GM21381 (cell line): ENCODE measurements around the gene SPC24.
"Not testable (repeated sequence)": the region's sequence is repeated elsewhere in the genome, so short reads cannot be mapped to it uniquely, and the experiment has no call there.

Source experiments
- ATAC-seq: cut with Tn5 transposase; IDR thresholded peaks from one replicate; pipeline ENCODE4 v1.9.1; 2021; ENCODE audit warnings: mild to moderate bottlenecking, moderate library complexity; ENCODE audit not compliant: unreplicated experiment

SPC24 gene

DNA sequence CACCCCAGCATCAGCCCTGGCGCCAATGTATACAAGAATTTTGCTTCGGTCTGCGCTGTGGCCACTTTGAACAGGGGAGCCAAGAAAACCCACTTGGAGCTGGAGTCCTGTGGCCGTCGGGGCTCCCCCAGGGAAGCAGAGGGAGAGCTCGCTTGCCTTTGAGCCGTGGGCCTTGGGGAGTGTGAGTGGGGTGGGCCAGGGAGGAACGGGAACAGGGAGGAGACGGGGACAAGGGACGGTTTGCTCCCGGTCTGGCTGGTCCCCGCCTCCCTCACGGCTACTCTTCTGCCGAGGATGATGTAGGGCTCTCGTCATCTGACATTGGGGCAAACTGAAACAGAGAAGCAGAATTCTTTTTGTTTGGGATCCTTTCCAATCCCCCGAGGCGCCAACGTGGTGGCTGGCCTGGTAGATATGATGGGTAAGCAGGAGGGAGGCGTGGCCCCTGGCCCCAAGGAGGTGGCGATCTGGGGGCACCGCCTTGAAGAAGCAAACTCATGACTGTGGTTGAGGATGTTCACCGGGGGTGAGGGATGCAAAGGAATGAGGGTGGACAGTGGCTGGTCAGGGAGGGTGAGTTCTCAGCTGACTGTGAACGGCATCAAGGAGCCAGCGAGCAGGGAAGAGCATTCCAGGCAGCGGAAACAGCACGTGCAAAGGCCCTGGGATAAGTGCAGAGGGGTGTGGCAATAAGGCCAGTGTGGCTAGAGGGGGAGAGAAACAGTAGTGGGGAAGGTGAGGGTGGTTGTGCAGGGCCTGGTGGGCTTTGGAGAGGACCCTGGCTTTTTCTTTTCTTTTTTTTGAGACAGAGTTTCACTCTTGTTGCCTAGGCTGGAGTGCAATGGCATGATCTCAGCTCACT, 10.9 kb upstream of the SPC24 start:
- no peak for ATAC-seq

DNA sequence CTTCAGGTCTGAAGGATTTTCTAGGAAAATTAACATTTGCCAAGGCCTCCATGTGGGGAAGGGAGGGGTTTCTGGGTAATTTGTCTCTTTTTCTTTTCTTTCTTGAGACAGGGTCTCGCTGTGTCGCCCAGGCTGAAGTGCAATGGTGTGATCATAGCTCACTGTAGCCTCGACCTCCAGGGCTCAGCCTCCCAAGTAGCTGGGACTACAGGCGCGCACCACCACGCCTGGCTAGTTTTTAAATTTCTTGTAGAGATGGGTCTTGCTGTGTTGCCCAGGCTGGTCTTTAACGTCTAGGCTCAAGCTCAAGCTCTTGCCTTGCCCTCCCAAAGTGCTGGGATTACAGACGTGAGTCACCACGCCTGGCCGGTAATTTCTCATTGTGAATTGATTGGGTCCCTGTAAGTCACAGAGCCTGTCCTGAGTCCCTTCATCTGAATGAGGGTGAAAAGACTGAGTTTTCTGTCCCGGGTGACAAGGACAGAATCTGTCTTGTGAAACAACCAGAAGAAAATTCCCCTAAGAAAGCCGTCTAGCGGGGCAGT, 10.0 kb upstream of the SPC24 start:
- ATAC-seq, result no peak

DNA sequence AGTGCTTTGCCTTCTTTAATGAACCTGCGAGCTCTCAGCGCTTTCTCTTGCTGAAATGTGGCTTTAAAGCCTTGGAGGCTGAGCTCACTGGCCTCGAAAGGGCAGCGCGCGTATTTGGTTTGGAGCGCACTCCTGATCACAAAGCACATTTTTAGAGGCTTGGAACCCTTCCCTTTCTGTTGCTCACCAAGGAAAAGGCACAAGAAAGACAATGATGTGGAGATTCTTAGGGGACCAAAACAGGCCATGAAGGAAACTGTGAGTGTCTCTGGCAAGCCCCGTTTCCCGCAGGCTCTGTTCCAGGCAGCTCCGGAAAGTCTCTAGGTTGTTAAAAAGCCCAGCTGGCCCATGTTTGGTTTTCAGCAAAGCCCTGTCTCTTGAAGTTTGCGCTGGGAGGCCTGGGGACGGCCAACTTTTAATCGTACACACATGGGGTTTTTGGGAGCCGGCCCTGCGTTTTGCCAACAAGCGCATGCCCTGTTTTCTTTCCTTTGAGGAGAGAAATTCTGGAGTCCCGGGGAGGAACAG, 9.4 kb upstream of the SPC24 start:
- no peak for ATAC-seq

DNA sequence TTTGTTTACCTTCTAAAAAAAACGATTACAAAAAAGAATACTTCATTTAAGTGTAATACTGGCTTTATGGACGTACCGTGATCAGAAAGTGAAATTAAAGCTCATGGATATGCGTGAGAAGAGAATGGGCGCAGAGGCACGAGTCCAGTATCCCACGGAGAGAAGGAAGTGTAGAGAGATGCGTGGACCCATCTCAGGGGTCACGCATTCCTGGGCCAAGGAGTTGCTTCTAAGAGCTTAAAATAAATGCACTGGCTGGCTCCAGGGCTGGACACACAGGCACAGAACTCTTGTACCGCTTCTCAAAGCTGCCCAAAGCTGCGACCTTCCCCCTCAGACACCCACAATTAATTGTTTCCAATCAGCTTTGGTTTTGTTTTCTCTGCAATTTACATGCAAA, 8.7 kb upstream of the SPC24 start:
- no peak for ATAC-seq

DNA sequence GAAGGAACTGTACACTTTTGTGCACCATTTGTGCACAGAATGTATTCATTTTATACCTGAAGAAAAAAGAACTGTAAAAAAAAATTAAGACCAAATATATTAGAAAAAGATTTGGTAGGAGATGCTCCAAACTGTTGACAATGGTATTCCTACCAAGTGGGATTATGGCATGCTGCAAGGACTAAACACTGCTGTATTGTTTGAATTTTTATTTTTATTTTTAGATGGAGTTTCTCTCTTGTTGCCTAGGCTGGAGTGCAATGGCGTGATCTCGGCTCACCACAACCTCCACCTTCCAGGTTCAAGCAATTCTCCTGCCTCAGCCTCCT, 4.8 kb upstream of the SPC24 start:
- ATAC-seq, result not testable (repeated sequence)

DNA sequence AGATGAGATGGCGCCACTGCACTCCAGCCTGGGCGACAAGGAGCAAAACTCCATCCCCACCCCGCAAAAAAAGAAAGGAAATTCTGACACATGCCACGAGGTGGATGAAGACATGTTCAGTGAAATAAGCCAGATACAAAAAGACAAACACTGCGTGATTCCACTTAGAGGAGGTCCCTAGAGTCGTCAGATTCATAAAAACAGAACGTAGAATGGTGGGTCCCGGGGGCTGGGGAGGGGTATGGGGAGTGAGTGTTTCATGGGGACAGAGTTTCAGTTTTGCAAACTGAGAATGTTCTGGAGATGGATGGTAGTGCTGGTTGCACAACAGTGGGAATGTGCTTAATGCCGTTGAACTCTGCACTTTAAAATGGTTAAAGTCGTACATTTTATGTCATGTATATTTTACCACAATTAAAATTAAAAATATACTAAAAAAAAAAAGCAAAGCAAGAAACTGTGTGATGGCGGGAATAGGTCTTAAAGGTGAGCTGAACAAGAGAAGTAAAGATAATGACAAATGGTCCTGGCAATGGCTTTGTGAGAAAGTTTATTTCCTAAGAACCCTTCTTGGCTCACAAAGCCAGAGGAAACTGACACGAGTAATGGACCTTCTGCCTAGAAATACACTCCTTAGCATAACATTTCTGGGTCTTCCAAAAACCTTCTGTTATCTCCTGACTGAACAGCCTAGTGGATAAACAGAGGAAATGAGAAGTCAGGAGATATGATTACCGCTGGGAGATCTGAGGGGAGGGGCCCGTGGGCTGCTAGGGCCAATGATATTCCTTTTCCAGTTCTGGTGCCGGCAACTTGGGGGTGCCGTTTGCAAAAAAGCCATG, 4.2 kb upstream of the SPC24 start:
- ATAC-seq, result no peak

DNA sequence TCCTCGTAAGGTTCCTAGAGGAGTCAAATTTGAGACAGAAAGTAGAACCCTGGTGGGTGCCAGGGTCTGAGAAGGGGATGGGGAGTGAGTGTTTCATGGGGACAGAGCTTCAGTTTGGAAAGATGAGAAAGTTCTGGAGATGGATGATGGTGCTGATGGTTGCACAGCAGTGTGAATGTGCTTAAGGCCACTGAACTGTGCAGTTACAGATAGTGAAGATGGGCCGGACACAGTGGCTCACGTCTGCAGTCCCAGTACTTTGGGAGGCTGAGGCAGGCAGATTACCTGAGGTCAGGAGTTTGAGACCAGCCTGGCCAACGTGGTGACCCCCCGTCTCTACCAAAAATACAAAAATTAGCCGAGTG, 917 bp downstream of the SPC24 start:
- no peak for ATAC-seq

DNA sequence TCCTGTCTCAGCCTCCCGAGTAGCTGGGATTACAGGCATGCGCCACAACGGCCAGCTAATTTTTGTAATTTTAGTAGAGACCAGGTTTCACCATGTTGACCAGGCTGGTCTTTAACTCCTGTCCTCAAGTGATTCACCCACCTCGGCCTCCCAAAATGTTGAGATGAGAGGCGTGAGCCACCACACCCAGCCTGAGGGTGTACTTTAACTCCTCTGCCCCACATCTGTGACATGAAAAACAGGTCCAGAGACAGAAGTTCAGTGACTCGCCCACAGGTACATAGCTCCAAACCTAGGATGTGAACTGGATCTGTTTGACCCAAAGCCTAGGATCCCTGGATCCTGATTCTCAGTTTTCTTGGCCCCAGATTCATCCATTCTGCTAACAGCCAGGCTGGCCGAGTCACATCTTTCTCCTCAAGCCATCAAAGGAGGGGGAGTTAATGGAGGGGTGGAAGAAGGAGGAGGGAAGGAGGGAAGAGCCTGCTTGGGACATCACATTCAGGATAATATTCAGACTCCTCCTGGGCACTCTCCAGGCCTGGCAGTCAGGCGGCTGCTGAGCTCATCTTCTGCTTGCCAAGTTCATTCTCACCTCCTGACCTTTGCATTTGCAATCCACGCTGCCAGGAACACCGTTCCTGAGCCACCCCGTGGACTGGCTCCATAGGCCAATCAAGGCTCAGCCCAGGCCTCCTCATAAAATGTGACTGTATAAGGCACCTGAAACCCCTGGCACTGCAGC, 3.1 kb downstream of the SPC24 start:
- no peak for ATAC-seq

DNA sequence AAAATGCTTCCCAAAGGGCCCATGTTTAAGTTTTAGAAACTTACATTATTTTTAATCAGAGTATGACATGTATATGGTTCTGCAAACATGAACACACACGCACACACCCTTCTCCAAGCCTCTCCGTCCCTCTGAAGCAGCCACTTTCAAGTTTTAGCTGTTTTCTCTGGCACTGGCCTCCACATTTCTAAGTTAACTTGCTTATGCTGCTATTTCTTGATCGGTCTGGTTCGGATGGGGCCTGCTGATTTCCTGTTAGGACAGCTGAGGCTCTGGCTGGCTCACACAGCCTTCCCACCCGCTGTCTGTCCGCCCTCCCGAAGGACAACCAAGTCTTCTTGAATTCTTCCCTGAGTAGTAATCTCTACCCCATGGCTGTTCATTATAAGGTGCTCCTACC, 4.4 kb downstream of the SPC24 start:
- no peak for ATAC-seq

DNA sequence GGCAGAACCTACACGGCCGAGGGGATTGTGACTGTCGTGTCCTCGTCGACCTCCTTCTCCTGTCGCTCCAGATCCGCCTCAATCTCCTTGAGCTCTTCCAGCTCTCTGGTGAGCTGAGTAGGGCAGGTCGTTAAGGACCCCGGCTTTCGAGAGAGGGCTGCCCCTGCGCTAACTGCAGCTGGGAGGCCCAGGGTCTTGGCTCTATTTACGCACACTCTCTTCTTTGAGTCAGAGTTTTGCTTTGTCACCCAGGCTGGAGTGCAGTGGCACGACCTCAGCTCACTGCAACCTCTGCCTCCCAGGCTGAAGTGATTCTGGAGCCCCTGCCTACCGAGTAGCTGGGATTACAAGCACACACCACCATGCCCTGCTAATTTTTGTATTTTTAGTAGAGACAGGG, 7.6 kb downstream of the SPC24 start:
- no peak for ATAC-seq

DNA sequence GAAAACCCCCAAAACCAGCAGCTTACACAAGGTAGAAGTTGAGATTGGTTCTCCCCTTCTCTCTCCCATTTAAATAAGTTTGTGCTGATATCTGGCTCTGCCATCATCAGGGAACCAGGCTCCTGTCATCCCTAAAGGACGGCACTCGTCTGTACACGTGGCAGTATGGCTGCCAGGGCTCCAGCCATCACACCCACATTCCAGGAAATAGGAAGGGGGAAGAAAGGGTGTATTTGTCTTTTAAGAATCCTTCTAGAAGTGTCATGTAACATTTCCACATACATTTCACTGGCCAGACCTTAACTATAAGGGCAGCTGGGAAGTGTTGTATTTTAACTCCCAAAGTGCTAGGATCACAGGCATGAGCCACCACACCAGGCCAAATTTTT, 10.1 kb downstream of the SPC24 start:
- no peak for ATAC-seq

DNA sequence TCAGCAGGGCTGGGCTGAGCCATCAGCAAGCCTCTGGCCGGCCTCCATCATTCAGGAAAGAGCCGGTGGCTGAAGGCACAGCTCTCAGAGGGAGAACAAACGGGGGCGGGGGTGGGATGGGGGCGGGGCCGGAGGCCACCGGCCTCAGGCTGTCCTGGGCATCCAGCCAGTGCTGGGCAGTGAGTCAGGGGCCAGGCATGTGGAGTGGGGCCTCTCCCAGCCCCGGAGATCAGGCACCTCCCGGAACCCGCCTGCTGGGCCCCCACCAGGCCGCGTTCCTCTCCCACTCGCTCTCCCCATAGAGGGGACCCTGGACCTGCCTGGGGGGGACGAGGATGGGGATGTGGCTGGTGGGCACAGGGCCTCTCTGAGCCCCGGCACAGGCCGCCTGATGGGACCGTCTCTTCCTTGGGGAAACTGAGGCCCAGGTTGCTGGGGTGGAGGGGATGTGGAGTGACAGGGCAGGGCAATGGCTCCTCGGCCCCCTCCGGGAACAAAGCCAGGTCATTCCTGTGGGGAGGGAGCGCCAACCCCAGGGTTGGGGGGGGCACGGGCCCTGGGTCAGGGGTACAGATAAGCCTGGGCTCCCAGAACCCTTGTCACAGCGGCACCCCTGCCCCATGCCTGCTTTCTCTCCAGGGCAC, 12.9 kb downstream of the SPC24 start:
- no peak for ATAC-seq

DNA sequence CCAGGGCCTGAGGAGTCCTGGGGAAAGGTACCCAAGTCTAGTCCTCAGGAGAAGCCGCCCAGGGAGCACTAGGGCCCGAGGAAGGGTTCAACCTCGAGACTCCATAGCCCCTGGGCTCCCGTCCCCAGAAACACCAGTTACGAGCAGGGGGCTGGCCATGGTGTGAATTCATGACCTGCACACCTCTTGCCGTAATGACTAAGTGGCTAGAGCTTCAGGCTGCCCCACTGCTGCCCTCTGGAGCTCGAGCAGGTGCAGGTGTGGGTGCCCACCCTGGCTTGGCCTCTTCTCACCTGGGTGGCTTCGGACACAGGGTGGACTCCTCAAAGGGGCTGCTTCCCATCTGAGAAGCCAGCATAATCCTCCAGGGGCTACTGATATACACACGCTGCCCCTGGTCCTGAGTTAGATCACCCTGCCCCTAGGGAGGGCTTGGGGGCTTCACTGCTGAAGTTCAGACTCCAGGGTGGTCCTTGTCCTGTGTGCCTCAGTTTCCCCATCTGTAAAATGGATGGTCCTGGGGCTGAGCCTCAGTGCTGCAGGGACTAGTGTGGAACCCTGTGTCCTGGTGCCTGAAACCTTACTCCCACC, 13.6 kb downstream of the SPC24 start:
- no peak for ATAC-seq

DNA sequence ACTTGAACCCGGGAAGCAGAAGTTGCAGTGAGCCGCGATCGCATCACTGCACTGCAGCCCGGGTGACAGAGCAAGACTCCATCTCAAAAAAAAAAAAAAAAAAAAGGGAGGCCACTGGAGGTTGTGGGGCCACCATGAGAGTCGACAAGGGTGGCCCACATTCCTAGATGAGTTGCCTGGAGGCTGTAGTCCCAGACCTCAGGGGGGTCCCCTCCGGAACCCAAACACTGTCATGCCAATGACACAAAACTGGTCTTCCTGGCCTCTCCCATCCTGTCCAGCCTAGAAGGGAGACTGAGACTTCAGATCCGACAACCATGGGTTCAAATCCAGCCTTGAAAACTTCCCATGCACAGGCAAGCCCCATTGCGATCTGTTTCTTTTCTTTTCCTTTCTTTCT, 14.7 kb downstream of the SPC24 start:
- no peak for ATAC-seq

DNA sequence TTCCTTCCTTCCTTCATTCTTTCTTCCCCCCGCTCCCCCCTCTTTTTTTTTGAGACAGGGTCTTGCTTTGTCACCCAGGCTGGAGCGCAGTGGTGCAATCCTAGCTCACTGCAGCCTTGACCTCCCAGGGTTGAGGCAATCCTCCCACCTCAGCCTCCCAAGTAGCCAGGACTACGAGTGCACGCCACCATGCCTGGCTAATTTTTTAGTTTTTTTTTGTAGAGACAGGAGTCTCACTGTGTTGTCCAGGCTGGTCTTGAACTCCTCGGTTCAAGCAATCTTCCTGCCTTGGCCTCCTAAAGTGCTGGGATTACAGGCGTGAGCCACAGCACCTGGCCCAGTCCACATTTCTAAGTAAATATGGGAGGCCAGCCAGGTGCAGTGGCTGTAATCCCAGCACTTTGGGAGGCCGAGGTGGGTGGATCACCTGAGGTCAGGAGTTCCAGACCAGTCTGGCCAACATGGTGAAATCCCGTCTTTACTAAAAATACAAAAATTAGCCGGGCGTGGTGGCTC, 15.5 kb downstream of the SPC24 start:
- not testable (repeated sequence) for ATAC-seq

DNA sequence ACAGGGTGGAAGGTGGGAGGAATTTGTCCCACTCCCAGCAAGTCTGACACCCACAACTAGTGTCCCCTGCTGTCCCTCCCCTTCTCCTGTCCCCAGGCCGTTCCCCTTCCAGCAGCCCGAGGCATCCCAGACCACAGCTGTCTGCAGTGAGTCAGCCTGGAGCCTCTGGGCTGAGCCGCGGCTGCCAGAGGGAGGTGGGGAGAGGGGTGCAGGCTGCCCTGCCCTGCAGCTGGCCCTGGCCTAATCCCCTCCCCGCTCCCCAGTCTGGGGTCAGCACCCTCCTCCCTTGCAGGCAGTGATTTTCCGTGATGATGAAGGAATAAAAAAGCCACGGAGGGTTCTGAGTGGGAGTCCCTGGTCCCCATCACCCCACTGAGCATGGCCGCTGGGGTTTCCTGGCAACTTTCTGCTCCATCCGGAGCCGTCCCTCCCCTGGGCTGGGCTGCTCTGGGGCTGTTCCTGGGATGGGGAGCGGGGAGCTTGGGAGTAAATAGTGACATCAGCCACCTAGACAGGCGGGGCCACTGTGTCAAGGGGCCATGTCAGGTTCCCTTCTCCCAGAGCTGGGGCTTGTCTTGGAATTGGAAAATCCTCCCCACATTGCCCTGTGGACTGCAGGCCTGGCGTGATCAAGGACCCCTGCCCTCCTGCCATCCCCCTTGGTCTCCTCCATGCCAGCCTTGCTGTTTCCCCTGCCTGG, 16.8 kb downstream of the SPC24 start:
- no peak for ATAC-seq

DNA sequence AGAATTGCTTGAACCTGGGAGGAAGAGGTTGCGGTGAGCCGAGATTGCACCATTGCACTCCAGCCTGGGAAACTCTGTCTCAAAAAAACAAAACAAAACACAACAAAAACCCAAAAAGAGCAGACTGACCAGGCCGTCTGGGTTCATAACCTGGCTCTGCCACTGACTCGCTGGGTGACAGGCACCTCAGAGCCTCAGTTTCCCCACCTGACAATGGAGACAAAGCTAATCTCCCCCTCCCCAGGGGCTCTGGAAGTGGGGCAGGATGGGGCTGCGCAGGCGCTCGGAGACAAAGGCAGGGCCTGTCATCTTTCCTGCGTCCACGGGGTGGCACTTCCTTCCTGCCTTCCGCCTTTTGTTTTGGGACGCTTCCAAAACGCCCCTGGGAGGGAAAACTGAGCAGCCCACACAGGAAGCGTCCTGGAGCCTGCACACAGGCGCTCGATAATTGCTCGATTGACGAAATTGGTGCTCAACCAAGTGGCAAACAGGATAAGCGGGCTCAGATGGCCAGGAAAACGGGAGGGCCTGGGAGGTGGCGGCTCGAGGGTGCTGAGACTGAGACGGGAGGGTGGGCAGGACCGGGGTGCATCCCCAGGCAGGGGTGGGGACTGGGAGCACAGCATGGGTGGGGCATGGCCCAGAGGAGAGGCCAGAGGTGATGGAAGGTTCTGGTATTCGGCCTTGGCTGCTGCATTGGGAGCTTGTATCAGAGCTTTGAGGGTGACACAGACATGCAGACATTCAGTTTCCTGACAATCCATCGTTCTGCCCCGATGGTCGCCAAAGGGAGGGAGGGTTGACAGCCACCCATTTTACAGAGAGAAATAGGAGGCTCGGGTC, 17.8 kb downstream of the SPC24 start:
- ATAC-seq, result no peak

DNA sequence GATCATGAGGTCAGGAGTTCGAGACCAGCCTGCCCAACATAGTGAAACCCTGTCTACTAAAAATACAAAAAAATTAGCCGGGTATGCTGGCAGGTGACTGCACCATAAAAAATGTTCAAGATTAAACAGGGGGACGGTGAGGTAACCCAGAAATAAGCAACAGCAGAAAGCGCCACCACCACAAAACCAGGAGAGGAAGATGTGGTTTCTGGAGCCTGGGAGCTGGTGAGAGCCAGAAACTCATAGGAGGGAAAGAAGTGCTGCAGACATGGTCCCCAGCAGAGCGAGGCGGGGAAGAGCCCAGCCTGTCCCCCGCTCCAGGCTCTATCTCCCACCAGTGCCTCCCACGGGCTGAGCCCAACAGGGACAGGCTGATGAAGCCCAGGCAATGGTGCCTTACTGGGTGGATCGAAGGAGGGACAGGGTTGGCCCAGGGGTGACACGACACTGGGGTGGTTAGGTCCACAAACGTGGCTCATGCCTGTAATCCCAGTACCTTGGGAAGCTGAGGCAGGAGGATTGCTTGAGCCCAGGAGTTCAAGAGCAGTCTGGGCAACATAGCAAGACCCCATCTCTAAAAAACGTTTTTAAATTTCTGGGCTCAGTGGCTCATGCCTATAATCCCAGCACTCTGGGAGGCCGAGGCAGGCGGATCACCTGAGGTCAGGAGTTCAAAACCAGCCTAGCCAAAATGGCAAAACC, 19.0 kb downstream of the SPC24 start:
- ATAC-seq, result no peak
